MV-4-11 (cell line): ENCODE results near the gene KLRD1.
"Not testable (repeated sequence)": the region's sequence is repeated elsewhere in the genome, so short reads cannot be mapped to it uniquely, and the experiment has no call there.

Source experiments
- DNase-seq: peaks from one replicate; lab custom pipeline; 2025; lab: John Stamatoyannopoulos, UW

KLRD1 gene

GRCh38 chr12:10368206-10369171 lies 60.8 kb downstream of the KLRD1 start:
- DNase-seq, result peak; percentile 21

- DNase-seq, result no peak
Measured at GRCh38 chr12:10369557-10370415, 62.1 kb downstream of the KLRD1 start.

- DNase-seq, result not testable (repeated sequence)
Measured at GRCh38 chr12:10371893-10372535, 64.3 kb downstream of the KLRD1 start.

- peak; percentile 43 for DNase-seq
Measured at GRCh38 chr12:10372559-10372958, 64.9 kb downstream of the KLRD1 start.

DNA sequence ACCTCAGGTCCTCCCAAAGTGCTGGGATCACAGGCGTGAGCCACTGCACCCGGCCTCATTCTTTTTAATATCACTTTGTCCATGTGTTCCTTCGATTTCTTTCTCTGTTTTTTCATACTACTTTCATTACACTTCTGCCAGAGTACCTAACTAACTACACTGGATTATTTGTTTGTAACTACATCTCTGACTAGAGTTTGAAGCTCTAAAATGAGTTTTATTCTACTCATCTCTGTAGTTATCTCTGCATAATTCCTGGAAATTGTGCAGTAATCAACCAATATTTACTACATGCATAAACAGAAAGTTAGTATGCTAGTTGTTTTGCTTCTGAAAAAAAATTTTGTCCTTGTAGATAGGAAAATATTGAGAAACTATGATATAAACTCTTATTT lies 67.0 kb downstream of the KLRD1 start:
- DNase-seq, result no peak

DNA sequence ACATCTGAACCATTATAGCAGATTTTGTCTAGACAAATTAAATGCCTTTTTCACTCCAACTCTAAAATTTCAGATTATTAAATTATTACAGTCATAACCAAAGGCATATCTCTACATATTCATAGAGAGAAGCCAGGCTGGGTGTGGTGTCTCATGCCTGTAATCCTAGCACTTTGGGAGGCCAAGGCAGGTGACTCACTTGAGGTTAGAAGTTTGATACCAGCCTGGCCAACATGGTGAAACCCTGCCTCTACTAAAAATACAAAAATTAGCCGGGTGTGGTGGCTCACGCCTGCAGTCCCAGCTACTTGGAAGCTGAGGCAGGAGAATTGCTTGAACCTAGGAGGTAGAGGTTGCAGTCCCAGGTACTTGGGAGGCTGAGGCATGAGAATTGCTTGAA lies 71.1 kb downstream of the KLRD1 start:
- DNase-seq, result not testable (repeated sequence)
